Measurements from ENCODE around the gene PRG3.

PRG3 gene

DNA sequence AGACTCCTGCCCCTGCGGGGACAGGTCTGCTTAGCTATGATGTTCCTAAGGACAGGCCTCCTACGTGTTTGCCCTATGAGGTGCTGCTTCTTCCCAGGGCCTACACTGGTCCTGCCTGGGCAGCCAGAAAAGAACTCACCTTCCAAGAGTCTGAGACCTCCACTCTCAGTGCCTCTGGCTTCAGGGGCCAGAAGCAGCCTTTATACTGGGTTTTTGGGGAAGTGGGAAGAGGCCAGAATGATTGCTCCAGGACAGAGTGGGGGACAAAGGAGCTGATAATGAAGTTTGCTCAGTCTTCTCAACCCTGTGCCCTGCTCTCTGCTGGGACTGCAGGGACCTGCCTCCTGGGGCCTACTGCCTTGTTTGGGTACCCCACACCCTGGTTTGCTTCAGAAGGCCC is at the start of gene PRG3:
TSS of gene PRG3 (minus strand) at position 176 of the 400 bp plus-strand sequence. CDS start 442 bp downstream, outside the sequence.
- no peak for DNase-seq (ENCODE audit: low read depth)
- TF ChIP-seq CTCF (IDR thresholded peaks at IDR 0.05; ENCODE audit: low read length, missing control alignments): no peak
- no peak within 1 kb of the TSS for H3K4me3 ChIP-seq (replicated peaks; ENCODE audit: low read depth, low read length)

DNA sequence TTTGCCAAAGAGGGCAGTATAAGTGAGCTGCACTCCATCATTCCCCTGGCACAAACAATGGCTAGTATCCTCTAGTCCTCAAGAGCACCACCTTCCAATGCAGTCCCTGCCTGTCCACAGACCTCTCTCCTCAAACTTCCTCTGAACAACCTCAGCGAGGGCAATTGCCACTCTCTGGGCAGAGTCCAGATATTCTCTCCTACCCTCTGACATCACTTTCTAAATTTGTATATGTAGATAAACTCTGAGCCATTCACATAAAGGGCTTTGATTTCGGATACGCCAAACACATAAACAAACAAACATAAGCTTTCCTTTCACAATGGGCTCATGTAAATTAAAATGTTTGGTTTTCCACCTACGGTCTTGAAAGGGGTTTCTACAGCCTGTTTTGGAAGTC is 49.0 kb upstream of the PRG3 start:
- no peak for TF ChIP-seq CTCF (IDR thresholded peaks at IDR 0.05; ENCODE audit: low read length, missing control alignments)
- DNase-seq (ENCODE audit: low read depth): no peak
- H3K4me3 ChIP-seq (replicated peaks; ENCODE audit: low read depth, low read length): no peak overlapping the region

- no peak overlapping the region for H3K4me3 ChIP-seq (replicated peaks; ENCODE audit: low read depth, low read length)
- no peak for DNase-seq (ENCODE audit: low read depth)
- TF ChIP-seq CTCF (IDR thresholded peaks at IDR 0.05; ENCODE audit: low read length, missing control alignments): no peak
Observed at GRCh38 chr11:57428643-57429042, 47.7 kb upstream of the PRG3 start.

DNA sequence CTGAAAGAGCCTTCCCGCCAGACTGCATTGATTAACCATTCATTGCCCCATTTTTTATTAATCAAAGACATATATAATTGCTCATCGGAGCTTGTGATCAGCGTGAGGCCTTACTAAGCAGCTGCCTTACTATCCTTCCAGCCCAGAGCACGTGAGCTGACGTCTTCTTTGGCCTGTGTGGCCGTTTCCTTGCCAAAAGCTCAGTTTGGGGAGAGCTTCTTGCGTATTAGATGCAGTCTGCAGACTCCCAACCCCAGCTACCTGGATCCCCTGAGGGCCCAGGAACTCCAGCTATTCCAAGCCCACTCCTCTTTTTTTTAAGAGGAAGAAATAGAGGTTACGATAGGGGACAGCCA is 46.8 kb upstream of the PRG3 start:
- no peak for TF ChIP-seq CTCF (IDR thresholded peaks at IDR 0.05; ENCODE audit: low read length, missing control alignments)
- peak; percentile 87 for DNase-seq (ENCODE audit: low read depth)
- no peak overlapping the region for H3K4me3 ChIP-seq (replicated peaks; ENCODE audit: low read depth, low read length)

DNA sequence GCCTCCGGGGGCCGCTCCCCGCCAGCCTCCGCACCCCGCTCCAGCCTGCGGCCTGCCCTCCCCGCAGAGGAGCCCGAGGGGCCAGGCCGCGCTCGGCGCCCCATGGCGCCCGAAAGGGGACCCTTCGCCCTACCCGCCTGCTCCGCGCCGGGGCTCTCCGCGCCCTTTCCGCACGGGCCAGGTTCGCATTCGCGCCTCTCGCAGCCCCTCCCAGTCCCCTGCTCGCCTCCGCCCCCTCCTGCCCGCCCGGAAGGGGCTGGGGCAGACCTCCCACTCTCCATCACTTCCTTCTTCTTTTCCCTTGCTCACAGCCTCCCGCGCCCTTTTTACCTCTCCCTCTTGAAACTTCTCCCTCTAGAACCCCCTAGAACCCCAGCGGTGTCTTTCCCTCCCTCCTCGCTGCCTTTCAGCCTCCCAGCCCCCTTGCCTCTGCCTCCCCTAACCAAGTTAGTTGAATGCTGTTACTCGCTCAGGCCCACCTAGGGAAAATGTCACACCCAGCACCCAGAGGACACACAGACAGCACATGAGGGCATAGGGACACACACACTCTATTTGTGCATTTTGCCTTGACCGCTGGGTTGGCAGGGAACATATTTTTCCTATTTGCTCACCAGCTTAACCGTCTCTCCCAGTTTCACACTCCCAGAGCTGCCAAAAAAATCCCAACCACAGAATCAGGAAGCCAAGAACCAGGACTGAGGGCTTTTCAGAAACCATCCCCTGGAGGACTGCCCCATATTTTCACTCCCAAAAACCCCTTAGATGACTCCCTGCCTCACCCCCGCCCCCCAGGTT is 46.2 kb upstream of the PRG3 start, which contains the start of gene SLC43A3:
TSS of gene SLC43A3 (minus strand) at position 193 of the 798 bp plus-strand sequence. CDS start 949 bp downstream, outside the sequence.
- no peak for TF ChIP-seq CTCF (IDR thresholded peaks at IDR 0.05; ENCODE audit: low read length, missing control alignments)
- peak; percentile 92 for DNase-seq (ENCODE audit: low read depth)
- peak within 1 kb of the TSS; percentile 48 for H3K4me3 ChIP-seq (replicated peaks; ENCODE audit: low read depth, low read length)

- DNase-seq (ENCODE audit: low read depth): peak; percentile 57
- peak overlapping the region; percentile 48 for H3K4me3 ChIP-seq (replicated peaks; ENCODE audit: low read depth, low read length)
- no peak for TF ChIP-seq CTCF (IDR thresholded peaks at IDR 0.05; ENCODE audit: low read length, missing control alignments)
Observed at GRCh38 chr11:57426439-57426928, 45.5 kb upstream of the PRG3 start.
